SIG-M5 treated with dmso at 0.1 percent for 504 hours (cell line): ENCODE data around the gene EDC3.
"Not testable (repeated sequence)": the region's sequence is repeated elsewhere in the genome, so short reads cannot be mapped to it uniquely, and the experiment has no call there.

Experiments
- DNase-seq: peaks from one replicate; lab custom pipeline; 2025; ENCODE audit not compliant: unreplicated experiment; lab: John Stamatoyannopoulos, UW

Gene EDC3

GRCh38 chr15:74710319-74711094 lies 14.7 kb upstream of the EDC3 start:
- no peak for DNase-seq

- DNase-seq, result no peak
These were observed 14.1 kb upstream of the EDC3 start for GRCh38 chr15:74709892-74710291.

GRCh38 chr15:74709011-74709410 lies 13.2 kb upstream of the EDC3 start:
- DNase-seq, result no peak

GRCh38 chr15:74696808-74697207 lies 984 bp upstream of the EDC3 start:
- DNase-seq, result no peak

GRCh38 chr15:74696398-74696729 lies 540 bp upstream of the EDC3 start:
- DNase-seq, result no peak

- DNase-seq, result no peak
These were observed 3.5 kb downstream of the EDC3 start for GRCh38 chr15:74692327-74692726.

- no peak for DNase-seq
These were observed 12.1 kb downstream of the EDC3 start for GRCh38 chr15:74683758-74684157.

- no peak for DNase-seq
These were observed 12.9 kb downstream of the EDC3 start for GRCh38 chr15:74682954-74683353.

GRCh38 chr15:74680456-74680855 lies 15.4 kb downstream of the EDC3 start:
- no peak for DNase-seq

- no peak for DNase-seq
These were observed 19.0 kb downstream of the EDC3 start for GRCh38 chr15:74676801-74677200.

GRCh38 chr15:74674161-74674560 lies 21.7 kb downstream of the EDC3 start:
- no peak for DNase-seq

- no peak for DNase-seq
These were observed 26.2 kb downstream of the EDC3 start for GRCh38 chr15:74669627-74670026.

GRCh38 chr15:74667975-74668374 lies 27.8 kb downstream of the EDC3 start:
- DNase-seq, result no peak

GRCh38 chr15:74664670-74665069 lies 31.2 kb downstream of the EDC3 start:
- no peak for DNase-seq

GRCh38 chr15:74664028-74664616 lies 31.7 kb downstream of the EDC3 start:
- no peak for DNase-seq

GRCh38 chr15:74663303-74664027 lies 32.4 kb downstream of the EDC3 start:
- DNase-seq, result no peak

GRCh38 chr15:74662064-74662860 lies 33.6 kb downstream of the EDC3 start:
- DNase-seq, result no peak

- DNase-seq, result not testable (repeated sequence)
These were observed 34.5 kb downstream of the EDC3 start for GRCh38 chr15:74661280-74661679.

- DNase-seq, result no peak
These were observed 38.0 kb downstream of the EDC3 start for GRCh38 chr15:74657846-74658245.

- DNase-seq, result no peak
These were observed 38.8 kb downstream of the EDC3 start for GRCh38 chr15:74656935-74657535.

- no peak for DNase-seq
These were observed 40.4 kb downstream of the EDC3 start for GRCh38 chr15:74655424-74655823.
